MM.1S (cell line): Measurements from ENCODE around the gene CHST3.

Experiments
- DNase-seq: peaks from one replicate; pipeline ENCODE4 v3.0.0-alpha.2; 2015
- H2AFZ ChIP-seq: fragments of 300-600 bp; sonication (generic); 2 replicates; pipeline ENCODE4 v1.6.0; 2016; ENCODE audit warnings: antibody characterized with exemption, low read length
- H3F3A ChIP-seq: fragments of 300-600 bp; sonication (generic); 2 replicates; pipeline ENCODE4 v1.6.1; 2016; ENCODE audit warnings: mild to moderate bottlenecking, antibody characterized with exemption, low read length, moderate library complexity, mixed read lengths; ENCODE audit not compliant: insufficient read depth
- H3K27ac ChIP-seq: fragments of 300-600 bp; sonication (generic); 2 replicates; pipeline ENCODE4 v1.5.1; 2016; ENCODE audit warnings: mild to moderate bottlenecking, low read length
- H3K27me3 ChIP-seq: fragments of 300-600 bp; sonication (generic); replicated peaks from 2 replicates; pipeline ENCODE4 v1.6.0; 2016; ENCODE audit warnings: low read length; ENCODE audit not compliant: insufficient read depth
- H3K36me3 ChIP-seq: fragments of 300-600 bp; sonication (generic); replicated peaks from 2 replicates; pipeline ENCODE4 v1.6.1; 2016; ENCODE audit warnings: mild to moderate bottlenecking, low read length, mixed read lengths; ENCODE audit not compliant: insufficient read depth
- H3K4me1 ChIP-seq: fragments of 300-600 bp; sonication (generic); 2 replicates; pipeline ENCODE4 v1.6.1; 2016; ENCODE audit warnings: low read length, mixed read lengths
- H3K4me2 ChIP-seq: fragments of 300-600 bp; sonication (generic); 2 replicates; pipeline ENCODE4 v1.6.0; 2016; ENCODE audit warnings: low read depth, low read length
- H3K4me3 ChIP-seq: fragments of 300-600 bp; sonication (generic); 2 replicates; pipeline ENCODE4 v1.5.1; 2016; ENCODE audit warnings: low read length, mixed read lengths
- H3K79me2 ChIP-seq: fragments of 300-600 bp; sonication (generic); 2 replicates; pipeline ENCODE4 v1.6.1; 2016; ENCODE audit warnings: mixed run types, low read length, mixed read lengths
- H3K9ac ChIP-seq: fragments of 300-600 bp; sonication (generic); 2 replicates; pipeline ENCODE4 v1.6.1; 2016; ENCODE audit warnings: low read length, mixed read lengths
- H3K9me2 ChIP-seq: fragments of 300-600 bp; sonication (generic); replicated peaks from 2 replicates; pipeline ENCODE4 v1.6.1; 2016; ENCODE audit warnings: mild to moderate bottlenecking, low read length, mixed read lengths; ENCODE audit not compliant: insufficient read depth
- H3K9me3 ChIP-seq: fragments of 300-600 bp; sonication (generic); replicated peaks from 2 replicates; pipeline ENCODE4 v1.6.1; 2016; ENCODE audit warnings: mild to moderate bottlenecking, low read length, mixed read lengths; ENCODE audit not compliant: insufficient read depth
- H4K20me1 ChIP-seq: fragments of 300-600 bp; sonication (generic); 2 replicates; pipeline ENCODE4 v1.6.1; 2016; ENCODE audit warnings: mild to moderate bottlenecking, low read length, moderate library complexity, mixed read lengths; ENCODE audit not compliant: insufficient read depth
- CTCF ChIP-seq: fragments of 300-600 bp; sonication (generic); IDR thresholded peaks from 2 replicates; pipeline ENCODE4 v1.5.1; 2016; ENCODE audit warnings: antibody characterized with exemption, low read length, mixed read lengths
- EZH2 ChIP-seq: fragments of 300-600 bp; sonication (generic); optimal IDR thresholded peaks from 2 replicates; pipeline ENCODE3; 2017; ENCODE audit warnings: low read depth, mild to moderate bottlenecking, antibody characterized with exemption, low read length, mixed read lengths
- EZH2phosphoT487 ChIP-seq: fragments of 300-600 bp; sonication (generic); IDR thresholded peaks from 2 replicates; pipeline ENCODE4 v1.6.1; 2018; ENCODE audit warnings: antibody characterized with exemption, low read length

The CHST3 gene

DNA sequence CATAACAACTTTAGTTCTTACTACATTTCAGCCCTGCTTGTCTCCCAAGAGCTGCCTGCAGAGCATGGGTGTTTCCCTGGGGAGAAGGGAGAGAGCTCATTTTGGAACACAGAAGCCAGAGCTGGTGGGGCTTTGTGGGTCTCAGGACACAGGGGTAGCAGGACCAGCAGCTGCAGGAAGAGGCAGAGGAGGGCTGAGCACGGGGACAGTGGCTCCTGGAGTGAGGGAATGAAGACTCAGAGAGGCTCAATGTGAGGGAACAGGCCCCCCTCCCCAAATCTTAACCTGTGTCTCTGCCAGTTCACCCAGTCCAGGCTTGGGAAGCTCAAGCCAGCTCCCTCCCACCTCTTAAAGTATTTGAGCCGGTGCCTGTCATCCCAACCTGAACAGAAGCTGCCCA lies 50.0 kb downstream of the CHST3 start:
- Histone ChIP-seq H3K9me2 (no peaks in the 10 kb centered on the region), H3K27me3 (no peaks in the 10 kb centered on the region; the same call in 1 of the 2 replicates), H3K36me3 (no peaks in the 10 kb centered on the region), H3K4me1 (no peaks in the 10 kb centered on the region), H3K27ac (no peak overlapping the region), H3F3A (no peaks in the 10 kb centered on the region), H3K9me3 (no peaks in the 10 kb centered on the region), H4K20me1 (no peaks in the 10 kb centered on the region), H3K4me3 (no peak overlapping the region), H2AFZ (no peak overlapping the region), H3K9ac (no peak overlapping the region), H3K4me2 (no peak overlapping the region), H3K79me2 (no peaks in the 10 kb centered on the region)
- DNase-seq, result no peak
- TF ChIP-seq EZH2 (no peak), EZH2phosphoT487 (no peak), CTCF (no peak)

- Histone ChIP-seq H3F3A (no peaks in the 10 kb centered on the region), H3K79me2 (no peaks in the 10 kb centered on the region), H2AFZ (no peak overlapping the region), H3K4me3 (no peak overlapping the region), H3K36me3 (no peaks in the 10 kb centered on the region), H3K27me3 (no peaks in the 10 kb centered on the region; the same call in 1 of the 2 replicates), H3K27ac (no peak overlapping the region), H3K9me3 (no peaks in the 10 kb centered on the region), H3K4me1 (no peaks in the 10 kb centered on the region), H3K9me2 (no peaks in the 10 kb centered on the region), H3K4me2 (no peak overlapping the region), H3K9ac (no peak overlapping the region), H4K20me1 (no peaks in the 10 kb centered on the region)
- TF ChIP-seq EZH2 (no peak), EZH2phosphoT487 (no peak)
- DNase-seq, result no peak
These were observed 50.7 kb downstream of the CHST3 start for GRCh38 chr10:72014785-72015480.

DNA sequence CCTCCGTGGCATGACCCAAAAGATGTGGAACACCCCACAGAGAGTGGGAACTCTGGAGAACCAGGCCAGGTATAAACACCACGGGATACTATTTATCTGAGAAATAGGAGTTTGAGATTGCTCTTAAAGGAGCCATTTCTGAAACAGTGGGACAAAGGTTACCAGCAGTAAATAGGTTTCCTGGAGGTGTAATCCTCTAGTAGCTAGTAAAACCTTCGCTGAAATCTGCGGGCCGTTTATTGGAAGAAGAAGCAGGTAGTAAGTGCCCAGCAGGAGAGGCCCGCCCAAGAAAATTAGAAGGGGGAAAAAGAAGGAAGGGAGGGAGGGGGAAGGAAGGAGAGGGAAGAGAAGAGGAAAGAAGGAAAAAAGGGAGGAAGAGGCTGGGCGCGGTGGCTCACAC lies 51.6 kb downstream of the CHST3 start:
- no peak for DNase-seq
- H3K9me3 ChIP-seq, result no peaks in the 10 kb centered on the region
- no peak overlapping the region for H3K9ac ChIP-seq
- H3K27ac ChIP-seq, result no peak overlapping the region
- no peaks in the 10 kb centered on the region for H3F3A ChIP-seq
- no peaks in the 10 kb centered on the region for H4K20me1 ChIP-seq
- TF ChIP-seq EZH2phosphoT487 (no peak), EZH2 (no peak), CTCF (no peak)
- H3K4me2 ChIP-seq, result no peak overlapping the region
- no peaks in the 10 kb centered on the region for H3K9me2 ChIP-seq
- H3K4me3 ChIP-seq, result no peak overlapping the region
- H3K4me1 ChIP-seq, result no peaks in the 10 kb centered on the region
- no peaks in the 10 kb centered on the region; the same call in 1 of the 2 replicates for H3K27me3 ChIP-seq
- no peak overlapping the region for H2AFZ ChIP-seq
- no peaks in the 10 kb centered on the region for H3K79me2 ChIP-seq
- H3K36me3 ChIP-seq, result no peaks in the 10 kb centered on the region
